ENCODE data around the gene PKDCC.

DNA sequence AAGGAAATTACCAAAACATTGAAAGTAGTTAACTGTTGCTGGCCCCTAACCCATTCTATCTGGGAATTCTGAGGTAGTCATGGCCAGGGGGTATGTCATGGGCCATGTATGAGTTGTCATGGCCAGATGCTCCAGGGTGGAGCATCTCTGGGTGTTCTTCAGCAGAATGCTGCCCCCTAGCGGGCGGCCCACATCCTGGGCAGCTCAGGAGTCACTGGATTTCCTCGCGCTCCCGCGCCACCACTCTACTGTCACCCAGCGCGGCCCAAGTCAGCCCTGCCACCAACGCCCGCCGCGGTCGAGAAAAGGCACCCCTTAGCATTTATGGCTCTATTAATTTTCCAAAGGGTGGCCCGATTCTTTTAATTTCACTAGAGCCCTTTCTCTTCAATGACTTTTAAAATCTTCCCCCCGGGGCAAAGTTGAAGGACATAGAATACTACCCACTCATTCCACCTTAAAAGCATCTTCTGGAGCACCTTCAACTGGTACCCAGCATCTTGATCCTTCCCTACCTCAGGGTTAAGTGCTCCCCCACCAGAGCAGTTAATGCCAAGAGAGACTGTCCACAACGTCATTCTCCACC is 41.6 kb downstream of the PKDCC start:
- TF ChIP-seq EZH2 (IDR thresholded peaks at IDR 0.05; ENCODE audit: insufficient read depth, poor library complexity, severe bottlenecking) (no peak), EZH2phosphoT487 (IDR thresholded peaks at IDR 0.05; ENCODE audit: insufficient read depth, low read depth) (no peak)
